T follicular helper cell (primary cell): ENCODE results near the gene LDLRAD3.

Experiments
- DNase-seq: peaks from one replicate; pipeline ENCODE4 v3.0.0-alpha.2; 2020; ENCODE audit warnings: low read depth

LDLRAD3 gene

DNA sequence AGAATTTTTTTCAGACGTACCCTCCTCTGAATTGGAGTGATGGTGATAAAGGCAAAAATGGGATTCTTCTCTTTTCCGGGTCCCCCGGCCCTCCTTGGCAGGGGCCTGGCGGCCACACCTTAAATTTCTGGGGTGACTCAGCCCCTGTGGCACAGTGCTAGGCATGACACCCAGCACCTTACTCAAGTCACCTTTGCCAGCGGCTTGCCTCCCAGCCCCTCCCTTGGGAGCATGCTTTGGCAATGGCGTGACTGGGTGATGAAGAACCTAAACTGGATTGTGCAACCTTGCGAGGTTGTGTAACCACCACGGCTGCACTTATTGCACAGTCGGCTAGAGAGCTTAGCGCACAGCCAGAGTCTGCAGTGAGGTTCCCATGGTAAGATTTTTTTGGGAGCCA, 16.2 kb upstream of the LDLRAD3 start:
- no peak for DNase-seq

DNA sequence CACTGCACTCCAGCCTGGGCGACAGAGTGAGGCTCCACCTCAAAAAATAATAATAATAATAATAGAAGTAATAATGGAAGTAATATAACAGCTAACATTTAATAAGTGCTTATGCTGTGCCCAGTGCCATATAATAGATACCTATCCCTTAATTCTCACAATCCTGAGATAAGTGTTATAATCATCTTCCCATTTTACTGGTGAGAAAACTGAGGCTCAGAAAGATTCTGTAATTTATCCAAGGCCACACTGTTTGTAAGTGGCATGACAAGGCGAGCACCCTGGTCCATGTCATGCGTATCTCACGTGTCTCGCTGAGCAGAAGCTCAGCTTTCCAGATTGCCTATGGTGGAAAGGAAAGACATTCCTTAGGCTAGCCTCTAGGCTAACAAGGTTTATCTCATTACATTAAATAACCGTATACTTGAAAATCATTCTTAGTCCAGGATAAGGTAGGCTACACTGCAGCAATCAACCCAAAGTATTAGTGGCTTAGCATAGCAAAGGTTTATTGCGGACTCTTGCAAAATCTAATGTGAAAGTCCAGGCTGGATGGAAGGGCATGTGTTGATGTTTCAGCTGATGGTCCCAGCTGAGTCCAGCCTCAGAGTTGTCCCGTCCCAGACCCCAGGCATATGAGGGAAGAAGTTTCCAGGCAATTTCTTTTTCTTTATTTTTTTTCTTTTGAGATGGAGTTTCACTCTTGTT, 15.0 kb upstream of the LDLRAD3 start:
- no peak for DNase-seq

DNA sequence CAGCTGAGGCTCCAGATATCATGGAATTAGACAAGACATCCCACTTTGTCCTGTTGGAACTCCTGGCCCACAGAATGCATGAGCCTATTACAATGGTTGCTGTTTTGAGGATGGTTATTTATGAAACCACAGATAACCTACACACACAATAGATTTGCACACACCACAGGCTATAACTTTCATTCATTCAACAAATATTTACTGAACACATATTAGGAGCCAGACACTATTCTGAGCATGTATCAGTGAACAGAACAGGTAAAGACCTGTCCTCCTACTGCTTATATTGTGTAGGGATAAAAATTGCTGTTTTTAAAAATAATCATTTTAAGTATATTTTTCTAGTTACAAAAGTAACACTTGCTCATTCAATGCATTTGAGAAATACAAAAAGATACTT, 13.4 kb upstream of the LDLRAD3 start:
- DNase-seq: no peak

DNA sequence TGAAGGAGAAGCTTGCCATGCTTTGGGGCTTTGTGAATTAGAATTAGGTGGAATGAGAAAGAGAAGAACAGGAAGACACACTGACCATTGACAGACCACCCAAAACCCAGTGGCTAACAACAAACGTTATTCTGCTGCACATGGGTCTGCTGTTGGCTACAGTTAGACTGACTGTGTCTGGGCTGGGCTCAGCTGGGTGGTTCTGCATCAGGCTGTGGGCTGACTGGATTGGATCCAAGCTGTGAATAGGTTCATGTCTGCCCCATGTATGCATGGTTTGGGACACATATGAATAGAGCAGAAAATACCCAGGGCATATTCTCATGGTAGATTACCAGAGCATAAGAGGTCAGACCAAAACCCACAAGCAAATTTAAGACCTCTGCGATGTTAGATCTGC, 11.7 kb upstream of the LDLRAD3 start:
- DNase-seq: no peak

DNA sequence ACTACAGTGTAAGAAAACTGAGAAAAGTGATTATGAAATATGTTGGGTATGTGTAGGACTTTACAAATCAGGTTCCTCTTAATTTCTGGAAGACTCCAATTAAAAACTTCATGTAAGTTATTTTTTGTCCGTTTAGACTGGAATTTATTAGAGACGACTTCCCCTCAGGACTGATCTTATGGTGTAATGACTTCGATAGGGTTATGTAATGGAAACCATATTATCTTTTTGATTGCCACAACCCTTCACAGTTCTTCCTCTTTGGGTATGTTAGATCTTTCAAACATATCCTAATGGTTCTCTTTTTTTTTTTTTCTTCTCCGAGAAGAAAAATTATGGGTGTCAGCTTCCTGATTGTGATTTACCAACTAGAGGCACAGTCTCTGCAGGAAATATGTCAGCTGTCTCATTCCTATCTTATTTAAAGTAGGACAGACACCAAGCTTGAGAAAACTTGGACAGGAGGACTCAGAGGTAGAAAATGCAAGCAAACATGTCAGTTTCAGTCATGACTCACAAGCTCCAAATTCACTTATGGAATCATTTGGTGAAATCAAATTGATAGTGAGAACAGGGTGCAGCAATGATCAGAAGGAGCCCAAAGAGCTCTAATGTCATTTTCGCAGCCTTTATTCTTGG, 11.1 kb upstream of the LDLRAD3 start:
- DNase-seq: no peak

DNA sequence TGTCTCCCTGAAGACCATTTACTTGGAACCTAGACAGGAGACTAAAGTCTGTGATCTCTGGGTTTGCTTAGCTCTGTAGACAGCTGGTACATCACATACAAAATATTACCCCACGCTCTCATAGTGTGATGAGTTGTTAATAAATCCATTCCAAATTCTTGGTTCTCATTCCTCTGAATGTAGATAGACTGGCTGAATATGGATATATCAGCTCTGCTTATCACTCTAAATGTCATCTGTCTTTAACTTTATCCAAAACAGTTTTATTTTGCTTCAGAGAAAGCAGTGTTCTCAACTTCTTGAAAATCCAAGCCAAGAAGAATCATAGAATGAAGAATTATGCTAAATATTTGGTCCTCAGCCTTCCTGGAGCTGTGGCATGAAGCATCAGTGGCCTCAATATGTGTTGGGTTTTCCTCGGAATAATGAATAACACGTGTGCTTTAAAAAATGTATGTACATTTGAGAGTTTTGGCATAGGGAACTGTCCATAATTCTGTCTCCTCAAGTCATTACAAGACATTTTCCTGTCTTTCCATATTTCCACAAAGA, 10.5 kb upstream of the LDLRAD3 start:
- DNase-seq: no peak

DNA sequence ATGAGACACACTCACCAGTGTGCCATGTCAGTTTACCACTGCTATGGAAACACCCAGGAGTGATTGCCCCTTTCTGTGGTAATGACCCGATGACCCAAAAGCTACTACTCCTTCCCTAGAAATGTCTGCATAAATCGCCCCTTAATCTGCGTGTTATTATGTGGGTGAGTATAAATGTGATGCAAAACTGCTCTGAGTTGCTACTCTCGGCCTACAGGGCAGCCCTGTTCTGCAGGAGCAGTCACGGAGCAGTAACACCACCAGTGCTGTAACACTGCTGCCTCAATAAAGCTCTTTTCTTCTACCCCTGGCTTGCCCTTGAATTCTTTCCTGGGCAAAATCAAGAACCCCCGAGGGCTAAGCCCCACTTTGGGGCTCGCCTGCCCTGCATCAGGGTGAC, 9.6 kb upstream of the LDLRAD3 start:
- no peak for DNase-seq

DNA sequence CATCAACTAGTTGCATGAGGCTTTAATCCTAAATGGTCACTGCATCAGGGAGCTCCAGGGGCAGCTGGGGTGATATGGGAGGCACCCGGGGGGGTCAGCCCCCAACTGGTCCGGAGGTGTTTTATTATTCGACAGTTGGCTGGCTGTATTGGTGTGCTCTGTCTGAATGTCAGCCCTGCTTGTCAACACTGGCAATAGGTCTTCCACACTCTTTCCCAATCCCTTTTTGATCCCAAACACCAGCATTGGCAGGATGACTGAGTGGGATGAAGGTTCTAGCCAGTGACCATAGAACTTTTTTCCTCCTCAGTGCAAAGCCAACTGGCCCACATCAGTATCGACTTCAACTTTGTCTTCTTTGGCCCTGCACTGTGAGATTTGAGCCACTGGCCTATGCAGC, 8.9 kb upstream of the LDLRAD3 start:
- DNase-seq: no peak

DNA sequence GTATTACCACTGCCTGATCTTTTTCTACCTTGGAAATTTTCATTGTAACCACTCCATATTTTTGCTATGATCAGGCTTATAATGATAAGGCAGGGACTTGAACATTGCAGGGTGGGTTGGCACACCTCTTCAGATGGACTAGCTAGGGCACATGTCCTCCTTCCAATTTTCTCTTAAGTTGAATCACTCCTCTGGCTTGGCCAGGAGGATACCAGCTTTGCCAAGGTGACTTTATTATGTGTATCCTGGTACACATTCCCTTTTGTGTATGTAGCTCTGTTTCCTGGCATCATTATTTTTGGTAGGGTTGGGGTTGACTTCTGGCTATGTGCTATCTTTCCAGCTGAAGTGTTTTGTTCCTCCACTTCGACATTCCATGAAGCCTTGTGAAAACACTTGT, 8.5 kb upstream of the LDLRAD3 start:
- no peak for DNase-seq

DNA sequence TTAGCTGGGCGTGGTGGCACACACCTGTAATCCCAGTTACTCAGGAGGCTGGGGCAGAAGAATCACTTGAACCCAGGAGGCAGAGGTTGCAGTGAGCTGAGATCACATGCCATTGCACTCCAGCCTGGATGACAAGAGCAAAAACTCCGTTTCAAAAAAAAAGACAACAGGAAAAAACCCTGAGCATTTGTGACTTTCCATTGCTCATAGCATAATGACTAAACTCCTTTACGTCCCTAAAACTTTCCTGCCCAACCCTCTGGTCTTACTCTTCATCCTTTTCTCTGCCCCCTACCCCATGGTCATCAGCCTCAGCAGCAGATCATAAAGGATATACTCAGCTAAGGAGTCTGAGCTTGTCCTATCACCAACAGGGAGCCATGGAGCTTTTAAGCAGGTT, 6.8 kb upstream of the LDLRAD3 start:
- no peak for DNase-seq

DNA sequence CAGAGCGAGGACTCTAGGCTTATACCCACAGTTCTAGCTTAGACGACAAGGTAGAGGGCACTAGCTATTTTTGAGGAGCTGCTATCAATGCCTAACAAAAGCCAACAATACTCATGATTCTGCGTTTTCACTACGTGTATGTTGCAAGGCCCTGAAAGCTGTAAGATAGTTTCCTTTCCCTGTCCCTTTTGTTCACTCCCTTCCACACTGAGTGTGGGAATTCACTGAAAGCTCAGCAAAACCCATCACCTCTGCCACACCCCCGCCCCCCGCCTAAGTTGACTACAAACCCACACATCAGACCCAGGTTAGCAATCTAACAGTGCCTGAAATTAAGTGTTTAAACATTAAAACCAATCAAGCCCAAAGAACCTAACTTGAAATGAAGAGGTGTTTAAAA, 6.2 kb upstream of the LDLRAD3 start:
- DNase-seq: no peak

DNA sequence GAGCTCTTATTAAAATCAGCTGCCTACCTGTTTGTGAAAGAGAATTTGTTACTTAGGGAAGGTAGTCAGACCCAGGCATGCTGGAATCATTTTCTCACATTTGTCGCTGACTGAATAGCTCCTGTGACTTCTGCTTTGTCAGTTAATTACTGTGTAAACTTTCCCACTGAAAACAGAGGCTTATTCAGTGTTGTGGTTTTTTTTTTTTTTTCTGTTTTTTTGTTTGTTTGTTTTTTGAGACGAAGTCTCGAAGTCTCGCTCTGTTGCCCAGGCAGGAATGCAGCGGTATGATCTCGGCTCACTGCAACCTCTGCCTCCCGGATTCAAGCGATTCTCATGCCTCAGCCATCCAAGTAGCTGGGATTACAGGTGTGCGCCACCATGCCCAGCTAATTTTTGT, 5.6 kb upstream of the LDLRAD3 start:
- DNase-seq: no peak

DNA sequence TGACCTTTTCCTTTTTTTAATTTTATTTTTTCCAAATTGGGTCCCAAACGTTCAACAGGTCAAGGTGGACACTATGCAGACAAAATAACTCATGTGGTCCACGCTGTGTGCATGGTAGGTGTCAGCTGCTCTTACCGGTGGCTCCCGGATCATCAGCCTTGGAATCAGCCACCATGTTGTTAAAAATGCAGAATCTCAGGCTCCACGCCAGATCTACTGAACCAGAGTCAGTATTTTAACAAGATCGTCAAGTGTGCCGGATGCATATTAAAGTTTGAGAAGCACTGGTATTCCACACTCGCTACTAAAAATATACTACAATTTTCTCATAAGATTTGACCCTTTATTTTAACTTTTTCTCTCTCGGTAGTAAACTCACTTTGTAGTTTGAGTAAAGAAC, 553 bp upstream of the LDLRAD3 start:
- no peak for DNase-seq

DNA sequence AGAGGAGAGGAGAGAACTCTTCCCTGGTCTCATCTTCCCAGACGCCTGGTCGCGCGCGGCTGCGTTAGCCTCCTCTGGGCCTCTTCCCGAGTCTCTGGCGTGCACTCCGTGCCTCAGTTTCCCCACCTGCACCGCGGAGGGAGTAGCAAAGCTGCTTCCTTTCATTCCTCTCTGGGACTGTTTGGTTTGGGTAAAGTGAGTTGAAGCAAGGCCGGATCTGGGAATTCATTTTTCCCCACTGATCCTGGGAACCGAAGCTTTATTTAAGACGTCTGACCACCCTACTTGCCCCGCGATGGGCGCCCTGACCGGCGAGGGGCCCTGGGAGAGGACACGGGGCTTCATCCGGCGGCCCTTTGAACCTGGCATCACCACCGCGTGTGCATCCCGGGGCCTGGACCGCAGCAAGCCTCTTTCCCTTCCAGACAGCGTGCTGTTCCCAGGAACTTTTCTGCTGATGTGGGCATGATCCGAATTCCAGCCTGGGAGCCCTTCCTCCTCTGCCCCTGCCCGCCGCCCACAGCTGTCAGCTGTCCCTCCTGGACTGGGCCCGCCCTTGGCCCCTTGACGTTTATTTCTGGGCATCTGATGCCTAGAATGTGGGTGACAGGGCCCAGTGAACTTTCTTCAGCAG, 758 bp downstream of the LDLRAD3 start:
- no peak for DNase-seq

DNA sequence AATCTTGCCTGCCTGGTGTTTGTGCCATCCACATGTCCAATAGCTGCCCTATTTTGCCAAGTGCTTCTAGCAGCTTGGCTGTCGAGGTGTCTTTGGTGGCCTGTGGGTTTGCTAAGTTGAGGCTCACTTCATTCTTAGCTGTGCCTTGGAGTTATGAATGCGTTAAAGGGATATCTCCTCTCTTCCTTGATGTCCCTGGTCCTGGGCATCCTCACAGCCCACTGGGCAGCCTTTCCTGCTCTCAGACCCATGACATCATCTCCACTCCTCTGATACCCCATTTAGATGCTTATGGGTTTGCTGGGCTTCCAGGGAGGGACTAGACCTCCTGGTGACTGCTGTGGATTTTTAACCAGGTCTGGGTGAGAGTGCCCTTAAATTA, 1.3 kb downstream of the LDLRAD3 start:
- no peak for DNase-seq

DNA sequence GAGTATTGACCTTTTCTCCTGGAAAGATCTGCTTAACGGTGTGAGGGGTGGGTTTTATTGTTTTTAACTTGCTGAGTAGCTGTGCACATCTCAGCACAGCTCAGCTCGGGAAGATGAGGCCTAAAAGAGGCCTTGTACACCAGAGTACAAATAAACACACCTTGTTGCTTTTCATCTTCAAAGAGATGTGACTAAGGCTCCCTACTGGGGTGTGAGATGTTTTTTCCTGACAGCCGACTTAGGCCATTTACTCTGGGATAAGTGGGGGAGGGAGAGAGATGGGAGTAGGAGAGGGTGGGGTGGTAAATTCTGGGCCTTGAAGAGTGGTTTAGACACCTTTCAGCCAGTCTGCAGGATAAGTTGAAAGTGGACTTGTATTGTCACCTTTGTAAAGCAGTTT, 2.9 kb downstream of the LDLRAD3 start:
- DNase-seq: no peak

DNA sequence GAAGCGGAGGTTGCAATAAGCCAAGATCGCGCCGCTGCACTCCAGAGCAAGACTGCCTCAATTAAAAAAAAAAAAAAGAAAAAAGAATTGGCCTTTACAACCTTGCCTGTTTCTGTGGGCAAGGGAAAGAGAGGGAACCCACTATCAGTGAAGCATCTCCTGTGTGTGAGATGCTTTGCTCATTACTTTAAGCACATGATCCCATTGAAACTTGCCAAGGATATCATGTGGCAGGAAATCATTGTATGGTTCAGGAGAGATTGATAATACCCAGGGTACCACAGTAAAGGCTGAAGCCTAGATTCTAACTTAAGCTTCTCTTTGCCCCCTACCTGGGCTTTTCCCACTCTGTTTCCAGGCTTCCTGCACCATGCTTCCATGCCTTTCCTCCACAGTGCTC, 3.6 kb downstream of the LDLRAD3 start:
- DNase-seq: no peak

DNA sequence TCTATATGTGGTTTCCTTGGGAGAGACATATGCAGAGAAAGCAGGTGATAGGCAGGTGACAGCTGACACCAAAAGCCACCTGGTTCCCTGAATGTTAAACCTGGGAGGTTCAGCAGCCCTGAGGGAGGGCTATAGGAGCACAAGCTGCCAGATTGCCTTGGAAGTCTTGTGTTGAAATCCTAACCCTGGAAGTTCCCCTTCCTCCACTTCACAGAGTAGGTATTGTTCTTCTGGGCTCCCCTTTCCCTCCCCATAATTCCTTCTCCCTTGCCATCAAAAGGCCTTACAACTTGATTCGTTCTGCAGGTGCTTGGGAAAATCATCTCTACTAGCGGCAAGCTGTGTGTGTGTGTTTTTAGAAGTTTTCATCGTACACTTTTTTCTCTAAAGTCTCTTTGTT, 5.4 kb downstream of the LDLRAD3 start:
- DNase-seq: no peak

DNA sequence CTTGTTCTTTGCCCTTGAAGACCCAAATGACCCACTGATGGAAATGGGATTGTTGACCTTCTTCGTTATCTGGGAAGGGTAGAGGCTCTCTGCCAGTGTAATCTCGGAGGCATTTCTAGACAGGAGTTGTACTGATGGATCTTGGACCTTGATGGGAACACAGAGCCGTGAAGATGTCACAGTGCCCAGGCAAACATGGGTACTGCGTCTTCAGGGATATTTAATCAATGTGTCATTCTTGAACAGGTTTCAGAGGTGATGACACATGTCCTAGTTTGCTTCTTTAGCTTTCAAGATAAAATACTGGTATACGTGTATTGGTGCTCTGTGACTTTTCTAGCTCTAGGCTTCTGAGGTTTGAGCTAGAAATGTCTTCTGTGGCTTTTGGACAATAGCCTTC, 6.2 kb downstream of the LDLRAD3 start:
- no peak for DNase-seq

DNA sequence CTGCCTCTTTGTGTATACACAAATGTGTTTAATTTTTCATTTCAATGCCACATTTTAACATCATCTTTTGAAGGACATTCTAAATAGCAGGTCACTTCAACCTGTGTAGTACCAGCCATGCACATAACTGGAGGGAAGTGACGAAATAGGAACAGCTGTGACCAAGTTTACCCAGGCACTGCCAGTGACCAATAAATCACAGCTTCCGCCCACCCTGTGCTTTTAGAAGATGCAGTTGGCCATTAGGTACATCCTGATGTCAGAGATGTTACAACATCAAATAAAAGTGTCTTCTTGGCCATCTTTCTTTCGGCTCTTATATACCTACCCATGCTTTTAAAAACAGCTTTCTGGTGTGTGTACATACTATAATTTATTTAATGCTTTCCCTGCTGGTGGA, 7.8 kb downstream of the LDLRAD3 start:
- DNase-seq: no peak

DNA sequence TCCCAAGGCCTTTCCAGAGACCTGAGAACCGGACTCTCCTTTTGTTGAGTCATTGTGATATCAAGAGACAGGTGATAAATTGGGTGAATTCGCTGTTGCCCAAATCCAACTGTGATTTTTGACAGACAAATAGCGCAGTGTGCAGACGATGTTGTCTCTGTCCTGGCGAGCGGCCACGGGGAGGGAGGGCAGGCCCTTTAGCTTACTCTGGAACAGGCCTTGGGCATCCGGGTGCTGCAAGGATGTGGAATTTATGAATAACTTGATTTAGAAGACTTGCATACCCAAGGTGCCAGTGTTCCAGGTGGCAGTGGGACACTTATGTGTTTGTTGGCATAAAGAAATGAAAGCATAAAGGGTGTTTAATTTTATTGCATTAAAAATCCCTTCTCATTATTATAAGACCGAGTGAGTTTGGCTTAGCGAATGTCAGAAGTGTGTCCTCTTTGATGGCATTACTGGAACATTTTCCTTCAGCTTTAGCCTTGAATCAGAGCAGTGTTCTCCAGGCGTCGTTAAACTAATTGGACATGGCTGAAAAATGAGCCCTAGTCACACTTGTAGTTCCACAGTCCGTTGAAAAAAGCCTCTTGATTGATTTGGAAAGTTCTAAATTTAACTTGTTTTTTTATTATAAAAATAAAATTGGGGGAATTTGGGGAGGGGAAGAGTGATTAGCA, 9.4 kb downstream of the LDLRAD3 start:
- no peak for DNase-seq

DNA sequence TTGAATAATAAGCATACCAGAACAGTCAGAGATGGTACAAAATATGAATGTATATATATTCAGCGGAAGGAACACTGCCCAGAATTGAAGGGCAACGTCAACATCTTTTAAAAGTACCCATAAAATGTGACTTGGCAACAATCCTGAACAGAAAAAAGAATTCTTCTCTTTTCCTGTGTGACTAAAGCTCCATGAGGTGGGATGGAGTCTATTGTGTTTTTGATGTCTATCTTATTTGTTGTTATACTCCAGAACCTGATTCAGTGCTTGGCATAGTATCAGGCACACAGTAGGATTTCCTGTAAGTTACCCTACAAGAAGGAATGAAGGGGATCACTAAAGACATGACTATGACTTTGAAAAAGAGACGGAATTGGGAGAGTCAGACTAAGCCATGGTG, 10.3 kb downstream of the LDLRAD3 start:
- DNase-seq: no peak

DNA sequence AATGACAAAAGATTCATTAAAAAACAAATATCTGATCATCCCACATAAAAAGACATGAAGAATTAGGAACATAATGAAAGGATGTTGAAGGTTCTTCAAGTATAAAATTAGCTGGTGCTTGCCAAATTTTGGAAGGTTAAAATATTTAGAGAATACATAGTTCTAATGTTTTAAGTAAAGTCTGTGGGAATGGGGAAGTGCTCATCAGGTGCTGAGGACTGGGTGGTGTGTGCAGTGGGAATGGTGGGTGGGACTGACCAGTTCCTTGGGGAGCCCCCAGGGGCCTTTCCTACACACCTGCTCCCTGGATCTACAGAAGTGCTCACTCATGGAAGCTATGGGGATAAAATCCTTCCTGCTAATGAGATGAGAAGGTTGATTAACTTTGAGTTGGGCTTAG, 11.8 kb downstream of the LDLRAD3 start:
- no peak for DNase-seq
